Measurements from ENCODE around the gene PPWD1. TPM values are rescaled to one million over a fixed set of nuclear protein-coding genes. Genes with fewer than 3 reads are reported as not detected.
"Not testable (repeated sequence)": the region's sequence is repeated elsewhere in the genome, so short reads cannot be mapped to it uniquely, and the experiment has no call there.

The PPWD1 gene
- total and polyA plus RNA-seq, 7 experiments from 2014 or later, result 44.5 to 104 (median 73.6) TPM

DNA sequence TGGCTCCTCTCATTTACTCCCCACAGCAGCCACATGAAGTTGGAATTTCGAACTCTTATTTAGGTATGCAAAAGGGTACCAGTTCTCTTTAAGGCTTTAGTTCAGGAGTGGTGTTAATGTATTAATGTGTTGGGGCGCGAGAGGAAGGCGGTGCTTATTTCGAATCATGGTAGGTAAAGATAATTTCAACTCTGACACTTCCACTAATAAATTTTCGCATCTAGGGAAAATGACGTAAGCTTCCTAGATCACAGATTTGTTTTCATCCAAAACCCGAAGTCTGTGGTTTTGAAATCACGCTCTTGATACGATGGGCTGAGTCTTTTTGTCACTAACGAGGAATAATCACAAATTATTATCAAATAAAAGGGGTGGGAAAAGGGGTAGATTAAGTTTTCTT lies 681 bp downstream of the PPWD1 start:
- Mint-ChIP-seq H3K9me3 (peaks cover 0 to 2% (median 0%) of the 10 kb centered on the region in 11 donors), H3K27me3 (no peaks in the 10 kb centered on the region), H3K27ac (peak overlapping the region; percentile 97 to 100 (median 98)), H3K4me3 (peak overlapping the region; percentile 92 to 99 (median 96)), H3K36me3 (peaks cover 0 to 15% (median 9%) of the 10 kb centered on the region in 5 donors), H3K4me1 (peaks cover 24 to 77% (median 66%) of the 10 kb centered on the region in 7 donors)
- Histone ChIP-seq H3K27me3 (ENCODE audit: control insufficient read depth in 2 of 2, insufficient read depth in 2 of 2, low read length in 2 of 2) (no peaks in the 10 kb centered on the region), H3K4me1 (ENCODE audit: control insufficient read depth in 2 of 2, insufficient read depth in 2 of 2, low read length in 2 of 2) (peaks cover 26 to 30% of the 10 kb centered on the region in 2 donors), H3K27ac (ENCODE audit: low read depth, low read length) (peak overlapping the region; percentile 93), H3K9me3 (ENCODE audit: control insufficient read depth in 2 of 3, low read length in 3 of 3) (no peaks in the 10 kb centered on the region), H3K4me3 (ENCODE audit: low read length) (peak overlapping the region; percentile 93), H3K36me3 (ENCODE audit: control insufficient read depth in 2 of 3, insufficient read depth in 3 of 3, low read length in 3 of 3) (no peaks in the 10 kb centered on the region)
- DNase-seq (peak in 2 of 9 donors; percentile 13 to 14), ATAC-seq (no peak)
- ChIA-PET POLR2A (interaction anchor here (0.8 to 3.7 kb wide), 12 partner anchors 8 to 796 kb away, joined by 3 to 22 read pairs (median 6); partner anchors contain the start of genes CWC27, ERBIN, NLN and SGTB), CTCF (no interaction called here)
- intact Hi-C loops (cut with micrococcal nuclease), result loop anchor here (1.0 to 10.0 kb wide), 14 partner anchors 61 to 1601 kb away; partner anchors contain the start of genes CWC27 (in 2 of the 2), ERBIN (in 2 of the 2), SREK1 (in 2 of the 2) and SREK1IP1 (in 2 of the 2)

DNA sequence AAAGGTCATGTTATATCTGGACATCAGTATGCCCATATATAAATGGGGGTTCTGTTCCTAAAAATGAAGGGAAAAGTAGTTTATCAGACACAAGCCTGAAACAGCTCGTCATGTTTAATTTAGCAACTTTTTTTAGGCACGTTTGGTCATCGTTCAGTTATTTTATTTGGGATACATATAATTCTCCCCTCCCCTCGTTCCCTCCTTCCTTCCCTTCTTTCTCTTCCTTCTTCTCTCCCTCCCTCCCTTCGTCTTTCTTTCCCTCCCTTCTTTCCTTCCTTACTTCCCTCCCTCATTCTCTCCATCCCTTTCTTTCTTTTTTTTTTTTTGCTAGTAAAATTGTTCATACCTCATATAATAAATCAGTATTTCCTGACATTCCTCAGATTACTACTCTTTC lies 3.4 kb downstream of the PPWD1 start:
- Mint-ChIP-seq H3K9me3 (peaks cover 0 to 2% (median 0%) of the 10 kb centered on the region in 11 donors), H3K27ac (peak overlapping the region in 3 of 9 donors; percentile 17 to 56 (median 40)), H3K4me1 (peaks cover 29 to 86% (median 73%) of the 10 kb centered on the region in 7 donors), H3K4me3 (peak overlapping the region in 5 of 10 donors; percentile 5 to 56 (median 28)), H3K27me3 (no peaks in the 10 kb centered on the region), H3K36me3 (peaks cover 0 to 13% (median 8%) of the 10 kb centered on the region in 5 donors)
- H3K9me3 ChIP-seq (ENCODE audit: control insufficient read depth in 2 of 3, low read length in 3 of 3), result no peaks in the 10 kb centered on the region
- ChIA-PET CTCF (no interaction called here), POLR2A (interaction anchor here (1.1 kb wide), 1 partner anchor 11 kb away, joined by 5 read pairs; no protein-coding TSS in a partner anchor)
- ATAC-seq, result no peak
- H3K36me3 ChIP-seq (ENCODE audit: control insufficient read depth in 2 of 3, insufficient read depth in 3 of 3, low read length in 3 of 3), result peaks cover 0 to 11% (median 6%) of the 10 kb centered on the region in 3 experiments
- no peak overlapping the region for H3K4me3 ChIP-seq (ENCODE audit: low read length)
- no peak for DNase-seq
- no peak overlapping the region for H3K27ac ChIP-seq (ENCODE audit: low read depth, low read length)
- no peaks in the 10 kb centered on the region for H3K27me3 ChIP-seq (ENCODE audit: control insufficient read depth in 2 of 2, insufficient read depth in 2 of 2, low read length in 2 of 2)
- intact Hi-C loops (cut with micrococcal nuclease), result loop anchor here in 1 of 2 donors (10.0 kb wide), 1 partner anchor 1598 kb away; no protein-coding TSS in a partner anchor
- peaks cover 21% of the 10 kb centered on the region in 2 donors for H3K4me1 ChIP-seq (ENCODE audit: control insufficient read depth in 2 of 2, insufficient read depth in 2 of 2, low read length in 2 of 2)

DNA sequence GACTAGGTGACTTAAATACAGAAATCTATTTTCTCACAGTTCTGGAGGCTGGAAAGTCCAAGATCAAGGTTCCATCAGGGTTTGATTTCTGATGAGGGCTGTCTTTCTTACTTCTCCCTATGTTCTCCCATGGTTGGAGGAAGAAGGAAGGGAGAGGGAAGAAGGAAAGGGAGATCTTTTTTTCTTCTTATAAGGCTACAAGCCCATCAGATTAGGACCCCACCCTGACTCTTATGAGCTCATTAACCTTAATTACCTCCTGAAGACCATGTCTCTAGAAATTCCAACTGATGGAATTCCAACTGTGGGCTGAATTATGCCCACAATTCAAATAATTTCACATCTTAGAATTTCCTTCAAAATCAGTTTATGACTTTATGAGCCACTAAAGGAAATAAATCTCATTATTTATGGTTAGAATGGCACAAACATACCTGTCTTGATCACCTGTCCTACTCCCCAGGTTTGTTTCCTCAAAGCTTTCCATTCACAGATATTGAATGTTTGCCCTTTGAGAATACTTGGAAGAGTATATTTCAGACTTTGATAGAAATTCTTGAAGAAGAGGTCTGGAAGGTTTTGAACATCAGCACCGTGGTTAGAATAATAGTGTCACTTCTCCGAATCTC lies 7.6 kb downstream of the PPWD1 start:
- ATAC-seq, result no peak
- H3K4me3 ChIP-seq (ENCODE audit: low read length), result no peak overlapping the region
- no peak overlapping the region for H3K27ac Mint-ChIP-seq
- no peak overlapping the region for H3K4me3 Mint-ChIP-seq
- DNase-seq, result no peak
- H3K4me1 ChIP-seq (ENCODE audit: control insufficient read depth in 2 of 2, insufficient read depth in 2 of 2, low read length in 2 of 2), result peaks cover 0 to 6% of the 10 kb centered on the region in 2 donors
- peaks cover 8 to 38% (median 20%) of the 10 kb centered on the region in 5 donors for H3K36me3 Mint-ChIP-seq
- no peaks in the 10 kb centered on the region for H3K9me3 Mint-ChIP-seq
- ChIA-PET CTCF (no interaction called here), POLR2A (interaction anchor here (1.9 kb wide), 1 partner anchor 53 kb away, joined by 6 read pairs; the partner anchor contains the start of gene TRIM23)
- no peaks in the 10 kb centered on the region for H3K9me3 ChIP-seq (ENCODE audit: control insufficient read depth in 2 of 3, low read length in 3 of 3)
- no peaks in the 10 kb centered on the region for H3K27me3 Mint-ChIP-seq
- H3K27ac ChIP-seq (ENCODE audit: low read depth, low read length), result no peak overlapping the region
- peaks cover 5 to 38% (median 15%) of the 10 kb centered on the region in 3 experiments for H3K36me3 ChIP-seq (ENCODE audit: control insufficient read depth in 2 of 3, insufficient read depth in 3 of 3, low read length in 3 of 3)
- intact Hi-C loops (cut with micrococcal nuclease), result loop anchor here in 1 of 2 donors (2.0 kb wide), 1 partner anchor 14 kb away; no protein-coding TSS in a partner anchor
- H3K4me1 Mint-ChIP-seq, result peaks cover 21 to 78% (median 63%) of the 10 kb centered on the region in 7 donors
- no peaks in the 10 kb centered on the region for H3K27me3 ChIP-seq (ENCODE audit: control insufficient read depth in 2 of 2, insufficient read depth in 2 of 2, low read length in 2 of 2)

- Mint-ChIP-seq H3K4me1 (peaks cover 15 to 50% (median 44%) of the 10 kb centered on the region in 7 donors), H3K9me3 (no peaks in the 10 kb centered on the region), H3K36me3 (peaks cover 19 to 57% (median 28%) of the 10 kb centered on the region in 5 donors), H3K4me3 (no peak overlapping the region), H3K27me3 (no peaks in the 10 kb centered on the region), H3K27ac (peak overlapping the region in 6 of 9 donors; percentile 7 to 79 (median 39))
- intact Hi-C loops (cut with micrococcal nuclease), result no loop called here
- CTCF ChIA-PET, result no interaction called here
- Histone ChIP-seq H3K9me3 (ENCODE audit: control insufficient read depth in 2 of 3, low read length in 3 of 3) (no peaks in the 10 kb centered on the region), H3K27ac (ENCODE audit: low read depth, low read length) (no peak overlapping the region), H3K4me3 (ENCODE audit: low read length) (no peak overlapping the region), H3K27me3 (ENCODE audit: control insufficient read depth in 2 of 2, insufficient read depth in 2 of 2, low read length in 2 of 2) (no peaks in the 10 kb centered on the region), H3K36me3 (ENCODE audit: control insufficient read depth in 2 of 3, insufficient read depth in 3 of 3, low read length in 3 of 3) (peaks cover 15 to 59% (median 18%) of the 10 kb centered on the region in 3 experiments), H3K4me1 (ENCODE audit: control insufficient read depth in 2 of 2, insufficient read depth in 2 of 2, low read length in 2 of 2) (peaks cover 0 to 3% of the 10 kb centered on the region in 2 donors)
- DNase-seq (no peak), ATAC-seq (no peak)
- POLR2A ChIA-PET, result interaction anchor here (1.6 kb wide), 1 partner anchor 14 kb away, joined by 6 read pairs; the partner anchor contains the start of genes CENPK and PPWD1
Observed at GRCh38 chr5:65577141-65577540, 14.0 kb downstream of the PPWD1 start.

- H3K27me3 Mint-ChIP-seq, result no peaks in the 10 kb centered on the region
- intact Hi-C loops (cut with micrococcal nuclease), result loop anchor here in 1 of 2 donors (1.0 kb wide), 1 partner anchor 777 kb away; no protein-coding TSS in a partner anchor
- peaks cover 13 to 33% (median 19%) of the 10 kb centered on the region in 5 donors for H3K36me3 Mint-ChIP-seq
- H3K4me3 ChIP-seq (ENCODE audit: low read length), result no peak overlapping the region
- CTCF ChIA-PET, result no interaction called here
- no peaks in the 10 kb centered on the region for H3K4me1 ChIP-seq (ENCODE audit: control insufficient read depth in 2 of 2, insufficient read depth in 2 of 2, low read length in 2 of 2)
- H3K36me3 ChIP-seq (ENCODE audit: control insufficient read depth in 2 of 3, insufficient read depth in 3 of 3, low read length in 3 of 3), result peaks cover 12 to 56% (median 46%) of the 10 kb centered on the region in 3 experiments
- H3K9me3 Mint-ChIP-seq, result no peaks in the 10 kb centered on the region
- no peak overlapping the region for H3K27ac Mint-ChIP-seq
- H3K27me3 ChIP-seq (ENCODE audit: control insufficient read depth in 2 of 2, insufficient read depth in 2 of 2, low read length in 2 of 2), result no peaks in the 10 kb centered on the region
- no peak overlapping the region for H3K4me3 Mint-ChIP-seq
- POLR2A ChIA-PET, result no interaction called here
- no peak overlapping the region for H3K27ac ChIP-seq (ENCODE audit: low read depth, low read length)
- H3K4me1 Mint-ChIP-seq, result peaks cover 0 to 6% (median 0%) of the 10 kb centered on the region in 7 donors
- ATAC-seq (no peak), DNase-seq (peak in 1 of 9 donors; percentile 5)
- no peaks in the 10 kb centered on the region for H3K9me3 ChIP-seq (ENCODE audit: control insufficient read depth in 2 of 3, low read length in 3 of 3)
Observed at GRCh38 chr5:65588694-65589093, 25.6 kb downstream of the PPWD1 start.

GRCh38 chr5:65601761-65602160 lies 38.7 kb downstream of the PPWD1 start:
- Mint-ChIP-seq H3K36me3 (peaks cover 22 to 72% (median 47%) of the 10 kb centered on the region in 5 donors), H3K4me1 (peaks cover 2 to 31% (median 21%) of the 10 kb centered on the region in 7 donors), H3K9me3 (peaks cover 0 to 12% (median 3%) of the 10 kb centered on the region in 11 donors), H3K27ac (peak overlapping the region in 2 of 9 donors; percentile 15 to 45)
- H3K4me3 Mint-ChIP-seq; POLR2A ChIA-PET; intact Hi-C loops (cut with micrococcal nuclease); H3K27me3 ChIP-seq (ENCODE audit: control insufficient read depth in 2 of 2, insufficient read depth in 2 of 2, low read length in 2 of 2); H3K27me3 Mint-ChIP-seq; DNase-seq; H3K4me1 ChIP-seq (ENCODE audit: control insufficient read depth in 2 of 2, insufficient read depth in 2 of 2, low read length in 2 of 2); ATAC-seq; H3K4me3 ChIP-seq (ENCODE audit: low read length); H3K27ac ChIP-seq (ENCODE audit: low read depth, low read length); H3K9me3 ChIP-seq (ENCODE audit: control insufficient read depth in 2 of 3, low read length in 3 of 3); CTCF ChIA-PET: not testable (repeated sequence)
- H3K36me3 ChIP-seq (ENCODE audit: control insufficient read depth in 2 of 3, insufficient read depth in 3 of 3, low read length in 3 of 3), result peaks cover 6 to 74% (median 13%) of the 10 kb centered on the region in 3 experiments
